GM23338 (cell line): ENCODE results near the gene LONRF2.

ENCODE experiments used
- CREB1 ChIP-seq: fragments of 250-450 bp; sonication (Bioruptor Pico); IDR thresholded peaks from 2 replicates; pipeline ENCODE4 v1.5.0; 2020; ENCODE audit warnings: low read depth, mild to moderate bottlenecking, moderate library complexity
- EZH2 ChIP-seq: fragments of 200-600 bp; sonication (generic); IDR thresholded peaks from one replicate; pipeline ENCODE4 v1.8.0; 2017; ENCODE audit warnings: antibody characterized with exemption, mild to moderate bottlenecking, low read depth; ENCODE audit not compliant: unreplicated experiment
- EZH2phosphoT487 ChIP-seq: fragments of 200-600 bp; sonication (generic); IDR thresholded peaks from one replicate; pipeline ENCODE4 v1.8.1; 2018; ENCODE audit warnings: antibody characterized with exemption; ENCODE audit not compliant: unreplicated experiment
- JUNB ChIP-seq: IDR thresholded peaks from one replicate; pipeline ENCODE4 v1.6.1; 2016; ENCODE audit warnings: antibody characterized with exemption; ENCODE audit not compliant: unreplicated experiment
- POLR2AphosphoS5 ChIP-seq: IDR thresholded peaks from 2 replicates; pipeline ENCODE4 v1.6.1; 2016; ENCODE audit warnings: antibody characterized with exemption, low read depth
- ZNF114 ChIP-seq: fragments of 250-450 bp; sonication (Bioruptor Pico); IDR thresholded peaks from 2 replicates; pipeline ENCODE4 v1.5.0; 2020; ENCODE audit warnings: mild to moderate bottlenecking, moderate library complexity
- TF ChIP-seq, protein P1 (sequence below), 2 experiments: fragments of 200-600 bp in 1 of 2; sonication (generic) in 1 of 2; conservative IDR thresholded peaks; 2 replicates each; pipeline versions ENCODE4 v1.5.1 to v1.6.1; 2016 to 2017; ENCODE audit warnings: antibody characterized with exemption in 2 of 2, low read depth in 2 of 2, mild to moderate bottlenecking in 2 of 2, moderate library complexity in 1 of 2
- TF ChIP-seq, protein P2 (sequence below): IDR thresholded peaks from one replicate; pipeline ENCODE4 v1.6.1; 2018; ENCODE audit warnings: antibody characterized with exemption; ENCODE audit not compliant: unreplicated experiment

DNA sequence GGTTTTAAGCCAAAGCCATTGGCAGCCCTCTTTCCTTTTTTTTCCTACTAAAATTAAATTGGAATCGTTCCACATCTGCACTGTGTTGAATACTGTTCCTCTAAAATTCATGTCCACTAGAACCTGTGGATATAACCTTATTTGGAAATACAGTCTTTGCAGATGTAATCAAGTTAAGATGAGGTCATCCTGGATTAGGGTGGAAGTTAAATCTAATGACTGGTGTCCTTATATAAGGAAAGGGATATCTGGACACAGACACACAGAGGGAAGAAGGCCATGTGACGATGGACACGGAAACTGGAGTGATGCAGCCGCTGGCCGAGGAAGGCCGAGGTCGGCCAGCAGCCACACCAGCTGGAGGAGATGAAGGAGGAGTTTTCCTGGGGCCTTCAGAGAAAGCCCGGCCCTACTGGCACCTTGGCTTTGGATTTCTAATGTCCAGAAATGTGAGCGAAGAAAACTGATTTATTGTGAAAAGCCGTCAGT, 49.4 kb downstream of the LONRF2 start:
- no peak for TF ChIP-seq EZH2phosphoT487
- TF ChIP-seq, protein P1, sequence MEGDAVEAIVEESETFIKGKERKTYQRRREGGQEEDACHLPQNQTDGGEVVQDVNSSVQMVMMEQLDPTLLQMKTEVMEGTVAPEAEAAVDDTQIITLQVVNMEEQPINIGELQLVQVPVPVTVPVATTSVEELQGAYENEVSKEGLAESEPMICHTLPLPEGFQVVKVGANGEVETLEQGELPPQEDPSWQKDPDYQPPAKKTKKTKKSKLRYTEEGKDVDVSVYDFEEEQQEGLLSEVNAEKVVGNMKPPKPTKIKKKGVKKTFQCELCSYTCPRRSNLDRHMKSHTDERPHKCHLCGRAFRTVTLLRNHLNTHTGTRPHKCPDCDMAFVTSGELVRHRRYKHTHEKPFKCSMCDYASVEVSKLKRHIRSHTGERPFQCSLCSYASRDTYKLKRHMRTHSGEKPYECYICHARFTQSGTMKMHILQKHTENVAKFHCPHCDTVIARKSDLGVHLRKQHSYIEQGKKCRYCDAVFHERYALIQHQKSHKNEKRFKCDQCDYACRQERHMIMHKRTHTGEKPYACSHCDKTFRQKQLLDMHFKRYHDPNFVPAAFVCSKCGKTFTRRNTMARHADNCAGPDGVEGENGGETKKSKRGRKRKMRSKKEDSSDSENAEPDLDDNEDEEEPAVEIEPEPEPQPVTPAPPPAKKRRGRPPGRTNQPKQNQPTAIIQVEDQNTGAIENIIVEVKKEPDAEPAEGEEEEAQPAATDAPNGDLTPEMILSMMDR (conservative IDR thresholded peaks at IDR 0.05; ENCODE audit: low read depth in 2 of 2) = no peak
- no peak for TF ChIP-seq EZH2
- TF ChIP-seq, protein P2, sequence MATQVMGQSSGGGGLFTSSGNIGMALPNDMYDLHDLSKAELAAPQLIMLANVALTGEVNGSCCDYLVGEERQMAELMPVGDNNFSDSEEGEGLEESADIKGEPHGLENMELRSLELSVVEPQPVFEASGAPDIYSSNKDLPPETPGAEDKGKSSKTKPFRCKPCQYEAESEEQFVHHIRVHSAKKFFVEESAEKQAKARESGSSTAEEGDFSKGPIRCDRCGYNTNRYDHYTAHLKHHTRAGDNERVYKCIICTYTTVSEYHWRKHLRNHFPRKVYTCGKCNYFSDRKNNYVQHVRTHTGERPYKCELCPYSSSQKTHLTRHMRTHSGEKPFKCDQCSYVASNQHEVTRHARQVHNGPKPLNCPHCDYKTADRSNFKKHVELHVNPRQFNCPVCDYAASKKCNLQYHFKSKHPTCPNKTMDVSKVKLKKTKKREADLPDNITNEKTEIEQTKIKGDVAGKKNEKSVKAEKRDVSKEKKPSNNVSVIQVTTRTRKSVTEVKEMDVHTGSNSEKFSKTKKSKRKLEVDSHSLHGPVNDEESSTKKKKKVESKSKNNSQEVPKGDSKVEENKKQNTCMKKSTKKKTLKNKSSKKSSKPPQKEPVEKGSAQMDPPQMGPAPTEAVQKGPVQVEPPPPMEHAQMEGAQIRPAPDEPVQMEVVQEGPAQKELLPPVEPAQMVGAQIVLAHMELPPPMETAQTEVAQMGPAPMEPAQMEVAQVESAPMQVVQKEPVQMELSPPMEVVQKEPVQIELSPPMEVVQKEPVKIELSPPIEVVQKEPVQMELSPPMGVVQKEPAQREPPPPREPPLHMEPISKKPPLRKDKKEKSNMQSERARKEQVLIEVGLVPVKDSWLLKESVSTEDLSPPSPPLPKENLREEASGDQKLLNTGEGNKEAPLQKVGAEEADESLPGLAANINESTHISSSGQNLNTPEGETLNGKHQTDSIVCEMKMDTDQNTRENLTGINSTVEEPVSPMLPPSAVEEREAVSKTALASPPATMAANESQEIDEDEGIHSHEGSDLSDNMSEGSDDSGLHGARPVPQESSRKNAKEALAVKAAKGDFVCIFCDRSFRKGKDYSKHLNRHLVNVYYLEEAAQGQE = no peak
- no peak for TF ChIP-seq ZNF114 (CRISPR knock-in tag)
- TF ChIP-seq POLR2AphosphoS5 = no peak
- no peak for TF ChIP-seq CREB1 (CRISPR knock-in tag)
- TF ChIP-seq JUNB = no peak
